GM19193 (cell line): ENCODE results near the gene PRH1.

Source experiments
- POLR2A ChIP-seq: IDR thresholded peaks from 4 replicates; pipeline ENCODE4 v1.6.1; 2011; ENCODE audit not compliant: insufficient read depth, insufficient read length; ENCODE audit errors: extremely low read depth

The PRH1 gene

DNA sequence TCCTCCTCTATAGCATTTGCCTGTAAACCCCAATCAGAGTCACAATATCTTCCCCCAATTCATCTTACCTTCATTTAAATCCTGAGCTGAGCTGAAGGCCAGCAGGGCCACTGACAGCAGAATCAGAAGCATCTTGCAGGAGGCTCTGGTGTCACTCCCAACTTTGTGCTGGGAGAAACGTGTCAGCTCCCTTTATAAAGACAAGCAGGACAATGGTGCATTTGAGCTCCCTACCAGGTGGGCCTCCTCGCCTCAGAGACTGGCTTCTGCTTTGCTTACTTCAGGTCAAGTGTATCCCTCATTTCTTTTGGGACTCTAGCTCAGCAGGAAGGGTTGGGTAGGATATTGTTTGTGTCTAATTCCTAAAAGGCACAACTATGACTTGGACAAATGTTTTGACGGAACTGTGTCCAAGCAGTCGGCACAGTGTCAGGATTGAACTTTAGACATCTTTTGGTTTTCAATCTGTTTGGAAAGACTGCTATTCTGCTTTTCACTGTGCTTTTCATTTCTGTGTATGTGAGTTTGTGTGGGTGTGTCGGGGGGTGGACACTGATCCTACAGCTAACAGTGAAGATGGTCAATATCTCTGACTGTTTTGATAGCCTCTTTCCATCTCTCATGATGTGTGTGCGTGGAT, at the start of gene PRH1:
Gene PRH1 (minus strand): TSS at position 170 of the 640 bp plus-strand sequence. CDS start 38 bp downstream, at position 132.
- TF ChIP-seq POLR2A, result no peak

- TF ChIP-seq POLR2A, result no peak
These were observed 44.8 kb upstream of the PRH1 start, which contains the start of gene PRH2 for GRCh38 chr12:10928746-10929286. PRH2 (plus strand) TSS chr12:10929236; CDS start chr12:10929274, 38 bp downstream.

- TF ChIP-seq POLR2A, result no peak
These were observed 42.2 kb upstream of the PRH1 start for GRCh38 chr12:10926269-10926668.

GRCh38 chr12:10919809-10920208, 35.8 kb upstream of the PRH1 start:
- TF ChIP-seq POLR2A, result no peak

GRCh38 chr12:10910380-10910779, 26.3 kb upstream of the PRH1 start:
- TF ChIP-seq POLR2A, result no peak

GRCh38 chr12:10909462-10909861, 25.4 kb upstream of the PRH1 start, which contains the start of gene TAS2R13:
TAS2R13 (minus strand) TSS chr12:10909562; CDS start chr12:10909298, 264 bp downstream.
- TF ChIP-seq POLR2A, result no peak

GRCh38 chr12:10904686-10905085, 20.6 kb upstream of the PRH1 start:
- no peak for TF ChIP-seq POLR2A

GRCh38 chr12:10901427-10901826, 17.4 kb upstream of the PRH1 start:
- no peak for TF ChIP-seq POLR2A

- no peak for TF ChIP-seq POLR2A
These were observed 16.9 kb upstream of the PRH1 start for GRCh38 chr12:10900972-10901371.

GRCh38 chr12:10900530-10900929, 16.5 kb upstream of the PRH1 start:
- TF ChIP-seq POLR2A, result no peak

GRCh38 chr12:10896854-10897253, 12.8 kb upstream of the PRH1 start:
- TF ChIP-seq POLR2A, result no peak

DNA sequence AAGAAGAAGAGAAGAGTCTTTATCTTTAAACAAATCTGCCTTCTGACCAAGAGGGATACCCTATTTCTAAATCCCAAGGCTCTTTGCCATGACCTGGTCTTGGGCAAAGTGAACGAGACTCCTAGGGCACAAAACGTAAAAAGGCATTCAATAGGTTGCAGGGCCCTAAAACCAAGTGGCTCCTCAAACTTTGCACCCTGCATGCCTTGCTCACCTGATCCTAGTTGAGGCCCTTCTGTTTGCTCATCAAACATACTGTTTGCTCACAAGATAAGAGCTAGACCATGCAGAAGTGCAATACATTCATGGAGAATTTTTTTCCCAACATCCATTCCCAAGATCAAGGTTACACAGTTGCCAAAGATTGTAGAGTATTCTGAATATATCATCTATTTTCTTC, 7.9 kb upstream of the PRH1 start:
- no peak for TF ChIP-seq POLR2A

DNA sequence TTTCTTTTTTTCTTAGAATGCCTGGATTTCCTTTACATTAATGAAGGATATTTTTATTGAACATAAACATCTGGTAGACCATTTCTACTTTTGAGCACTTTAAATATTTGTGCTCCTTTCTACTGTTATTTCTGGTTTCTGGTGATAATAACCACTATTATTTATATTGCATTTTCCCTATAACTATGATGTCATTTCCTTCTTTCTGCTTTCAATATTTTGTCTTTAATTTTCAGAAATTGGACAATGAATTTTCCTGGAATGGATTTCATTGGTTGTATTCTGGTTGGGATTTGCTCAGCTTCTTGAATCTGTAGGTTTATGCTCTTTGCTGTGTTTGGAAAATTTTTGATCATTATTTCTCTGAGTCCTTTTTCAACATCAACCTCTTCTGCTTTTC, 5.2 kb upstream of the PRH1 start:
- TF ChIP-seq POLR2A, result no peak

DNA sequence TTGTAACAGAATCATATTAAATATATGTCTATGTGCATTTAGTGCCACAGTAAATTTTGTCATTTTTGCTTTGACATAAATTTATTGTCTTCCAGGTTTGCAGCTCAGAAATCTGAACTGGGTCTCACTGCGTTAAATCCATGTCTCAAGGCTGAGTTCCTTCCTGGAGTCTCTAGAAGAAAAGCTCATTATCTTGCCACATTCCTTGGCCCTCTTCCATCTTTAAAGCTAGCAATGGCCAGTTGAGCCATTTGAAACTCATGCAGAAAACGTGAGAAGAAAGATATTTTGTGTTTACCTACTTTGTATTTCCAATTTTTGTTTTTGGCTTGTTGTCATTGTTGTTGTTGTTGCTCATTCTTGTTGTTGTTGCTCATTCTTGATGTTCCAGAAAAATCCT, 10.7 kb downstream of the PRH1 start:
- TF ChIP-seq POLR2A, result no peak

DNA sequence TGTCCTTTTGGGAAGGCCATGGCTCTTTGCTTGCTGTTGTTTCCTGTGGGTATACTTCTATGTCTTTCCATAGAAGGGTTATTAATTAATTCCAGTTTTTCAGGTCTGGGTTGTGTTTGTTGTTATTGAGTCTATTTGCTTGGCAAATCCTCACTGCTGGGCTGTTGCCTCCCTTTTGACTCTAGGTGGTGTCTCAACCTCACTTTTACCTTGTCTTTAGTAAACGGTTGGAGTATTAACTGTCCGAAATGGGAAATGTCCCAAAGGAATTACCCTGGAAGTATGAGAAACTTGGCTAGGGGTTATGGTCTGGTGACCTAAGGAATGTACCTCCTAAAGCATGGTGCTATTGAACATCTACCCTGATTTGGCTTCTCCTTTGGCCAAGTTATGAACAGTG, 16.7 kb downstream of the PRH1 start:
- TF ChIP-seq POLR2A, result no peak

DNA sequence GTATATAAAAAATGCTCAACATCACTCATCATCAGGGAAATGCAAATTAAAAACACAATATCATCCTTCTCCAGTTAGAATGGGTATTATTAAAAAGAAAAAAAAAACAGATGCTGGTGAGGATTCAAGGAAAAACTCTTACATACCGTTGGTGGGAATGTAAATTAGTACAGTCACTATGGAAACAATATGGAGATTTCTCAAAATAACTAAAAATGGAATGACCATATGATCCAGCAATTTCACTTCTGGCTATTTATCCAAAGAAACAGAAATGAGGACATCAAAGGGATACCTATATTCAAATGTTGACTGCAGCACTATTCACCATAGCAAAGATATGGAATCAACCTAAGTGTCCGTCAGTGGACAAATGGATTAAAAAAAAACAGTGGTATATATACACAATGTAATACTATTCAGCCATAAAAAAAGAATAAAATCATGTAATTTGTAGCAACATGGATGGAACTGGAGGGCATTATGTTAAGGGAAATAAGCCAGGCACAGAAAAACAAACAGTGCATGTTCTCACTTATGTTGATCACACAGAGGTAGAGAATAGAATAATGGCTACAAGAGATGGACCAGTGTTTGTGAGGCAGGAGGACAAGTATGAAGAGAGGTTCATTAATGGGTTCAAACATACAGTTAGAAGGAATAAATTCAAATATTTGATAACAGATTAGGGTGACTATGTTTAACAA, 20.4 kb downstream of the PRH1 start:
- no peak for TF ChIP-seq POLR2A
